K562 (cell line): Measurements from ENCODE around the gene PDZD2. TPM values are rescaled to one million over a fixed set of nuclear protein-coding genes. Genes with fewer than 3 reads are reported as not detected.

Source experiments
- NRF1 ChIP-seq, 2 experiments: fragments of 450-650 bp; IDR thresholded peaks in 1 of 2; conservative IDR thresholded peaks in 1 of 2; 2 replicates each; pipeline ENCODE4 v1.6.1; 2014; ENCODE audit warnings: mild to moderate bottlenecking in 2 of 2
- PRDM10 ChIP-seq: fragments of 450-650 bp; IDR thresholded peaks from 2 replicates; pipeline ENCODE4 v1.6.1; 2018; ENCODE audit not compliant: partially characterized antibody
- SAFB2 ChIP-seq: fragments of 200-400 bp; formaldehyde crosslinking; IDR thresholded peaks from 2 replicates; pipeline ENCODE4 v1.6.1; 2018; ENCODE audit warnings: borderline replicate concordance, low read length, low read depth, moderate library complexity; ENCODE audit not compliant: severe bottlenecking
- ZNF41 ChIP-seq: fragments of 250-450 bp; sonication (Bioruptor Pico); conservative IDR thresholded peaks from 2 replicates; pipeline ENCODE4 v1.4.0; 2020; ENCODE audit warnings: mild to moderate bottlenecking
- polyA plus RNA-seq, 8 experiments: library from polyadenylated mRNA; depleted of rRNA in 4 of 8; stranded (reverse) in 5 of 8; unstranded in 3 of 8; fragments of >200 nt; fragmentation: Nextera tagmentation in 2 of 8; fragmentation: Illumina TruSeq in 1 of 8; extraction: Ambion mirVana in 2 of 8; extraction: Trizol in 1 of 8; gene quantifications; 2 replicates each; pipeline versions ENCODE4 v1.2.1 to v1.2.3, GENCODE V29; 2011 to 2014; ENCODE audit warnings: inconsistent platforms in 1 of 8, missing spikeins in 1 of 8
- total RNA-seq, 7 experiments: library from RNA; depleted of rRNA in 6 of 7; stranded (reverse); fragments of >200 nt in 6 of 7; fragmentation: Illumina TruSeq in 2 of 7; extraction: Trizol in 2 of 7; gene quantifications; 2 replicates each; pipeline versions ENCODE4 v1.2.1 to v1.2.3, GENCODE V29; 2011 to 2021; ENCODE audit warnings: low replicate concordance in 1 of 7
- TF ChIP-seq, protein P1 (sequence below): IDR thresholded peaks from 2 replicates; pipeline ENCODE4 v1.6.1; 2016; ENCODE audit warnings: missing genetic modification characterization, missing compliant biosample characterization

PDZD2 gene
- total and polyA plus RNA-seq, 9 of the 15 experiments (the other 6 are each of a cell fraction or from before 2014, with no cell fraction given): 0.02 to 0.08 (median 0.04) TPM; not detected in 6

GRCh38 chr5:32018476-32019436 is 379.8 kb downstream of the PDZD2 start (continued):
- TF ChIP-seq PRDM10 (no peak), ZNF41 (CRISPR knock-in tag) (no peak), NRF1 (conservative IDR thresholded peaks at IDR 0.05 in 1 of 2, IDR thresholded peaks at IDR 0.05 in 1 of 2) (no peak), SAFB2 (no peak)
- TF ChIP-seq, protein P1, sequence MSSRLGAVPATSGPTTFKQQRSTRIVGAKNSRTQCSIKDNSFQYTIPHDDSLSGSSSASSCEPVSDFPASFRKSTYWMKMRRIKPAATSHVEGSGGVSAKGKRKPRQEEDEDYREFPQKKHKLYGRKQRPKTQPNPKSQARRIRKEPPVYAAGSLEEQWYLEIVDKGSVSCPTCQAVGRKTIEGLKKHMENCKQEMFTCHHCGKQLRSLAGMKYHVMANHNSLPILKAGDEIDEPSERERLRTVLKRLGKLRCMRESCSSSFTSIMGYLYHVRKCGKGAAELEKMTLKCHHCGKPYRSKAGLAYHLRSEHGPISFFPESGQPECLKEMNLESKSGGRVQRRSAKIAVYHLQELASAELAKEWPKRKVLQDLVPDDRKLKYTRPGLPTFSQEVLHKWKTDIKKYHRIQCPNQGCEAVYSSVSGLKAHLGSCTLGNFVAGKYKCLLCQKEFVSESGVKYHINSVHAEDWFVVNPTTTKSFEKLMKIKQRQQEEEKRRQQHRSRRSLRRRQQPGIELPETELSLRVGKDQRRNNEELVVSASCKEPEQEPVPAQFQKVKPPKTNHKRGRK (tag): no peak
